Measurements from ENCODE around the gene PHOX2B.

PHOX2B gene

GRCh38 chr4:41748571-41749475 lies at the start of gene PHOX2B:
Gene PHOX2B (minus strand): TSS chr4:41748725. CDS start chr4:41748610, 115 bp downstream.
- DNase-seq, result peak; percentile 5

DNA sequence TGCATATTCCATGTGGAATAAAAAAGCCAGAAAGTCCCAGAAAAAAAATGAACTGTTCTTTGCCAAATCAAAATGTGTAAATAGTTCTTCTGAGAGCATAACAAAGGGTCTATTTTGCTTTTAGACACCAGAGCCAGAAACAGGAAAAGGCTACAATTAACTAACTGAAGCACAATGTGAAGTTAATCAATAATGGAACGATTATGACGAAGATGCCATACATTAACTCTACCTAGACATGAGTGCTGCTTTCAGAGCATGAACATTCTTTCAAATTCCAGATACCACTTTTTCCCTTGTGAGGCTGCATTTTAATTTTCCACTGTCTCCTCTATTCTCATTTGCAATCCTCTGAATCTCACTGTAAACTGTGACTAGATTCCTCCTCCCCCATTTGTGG lies 48.7 kb upstream of the PHOX2B start:
- no peak for DNase-seq

DNA sequence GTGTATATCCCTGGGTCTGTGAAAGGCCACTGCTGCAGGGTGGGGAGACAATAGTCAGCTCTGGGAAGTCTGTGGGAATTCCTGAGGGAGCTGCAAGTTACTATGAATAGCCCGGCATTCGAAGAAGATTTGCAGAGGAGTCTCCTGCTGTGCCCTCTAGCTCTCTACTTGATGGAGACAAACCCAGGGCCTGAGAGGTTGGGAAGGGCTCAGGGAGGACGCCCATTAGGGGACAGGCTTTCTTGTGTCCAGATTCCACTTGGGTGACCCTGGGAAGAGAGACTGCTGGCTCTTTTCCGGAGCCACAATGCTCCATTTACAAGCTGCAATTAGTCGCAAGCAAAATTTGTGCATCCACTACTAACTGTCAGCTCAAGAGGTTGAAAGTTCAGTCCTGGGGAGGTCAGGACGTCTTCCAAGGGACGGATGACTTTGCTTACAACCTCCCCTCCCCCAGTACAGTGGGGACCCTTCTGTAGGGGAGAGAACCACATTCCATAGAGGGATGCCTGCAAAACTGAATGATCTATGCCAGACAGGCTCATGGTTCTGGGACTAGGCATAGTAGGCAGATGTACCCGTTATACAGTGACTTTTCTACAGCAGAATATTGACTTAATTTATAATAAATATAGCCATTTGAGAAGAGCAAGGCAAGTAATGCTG lies 48.2 kb upstream of the PHOX2B start:
- no peak for DNase-seq

- DNase-seq, result no peak
Observed at GRCh38 chr4:41795796-41796385, 47.4 kb upstream of the PHOX2B start.

DNA sequence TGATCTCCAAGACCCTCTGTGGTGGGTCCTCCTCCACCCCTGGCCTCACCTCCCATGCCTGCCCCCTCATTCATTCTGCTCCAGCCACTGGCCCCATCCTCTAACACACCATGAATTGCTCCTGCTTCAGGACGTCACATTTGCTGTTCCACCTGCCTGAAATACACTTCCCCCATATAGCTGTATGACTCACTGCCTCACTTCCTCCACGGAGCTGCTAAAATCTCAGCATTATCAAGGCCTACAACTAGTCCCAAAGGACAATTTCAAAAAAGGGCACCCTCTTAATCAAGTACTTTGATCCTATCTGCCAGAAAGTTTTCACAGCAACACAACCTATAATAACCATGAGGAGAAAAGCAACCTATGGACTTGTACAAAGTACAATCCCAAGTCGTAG lies 43.6 kb upstream of the PHOX2B start:
- no peak for DNase-seq

GRCh38 chr4:41791557-41791956 lies 43.0 kb upstream of the PHOX2B start:
- DNase-seq, result no peak

DNA sequence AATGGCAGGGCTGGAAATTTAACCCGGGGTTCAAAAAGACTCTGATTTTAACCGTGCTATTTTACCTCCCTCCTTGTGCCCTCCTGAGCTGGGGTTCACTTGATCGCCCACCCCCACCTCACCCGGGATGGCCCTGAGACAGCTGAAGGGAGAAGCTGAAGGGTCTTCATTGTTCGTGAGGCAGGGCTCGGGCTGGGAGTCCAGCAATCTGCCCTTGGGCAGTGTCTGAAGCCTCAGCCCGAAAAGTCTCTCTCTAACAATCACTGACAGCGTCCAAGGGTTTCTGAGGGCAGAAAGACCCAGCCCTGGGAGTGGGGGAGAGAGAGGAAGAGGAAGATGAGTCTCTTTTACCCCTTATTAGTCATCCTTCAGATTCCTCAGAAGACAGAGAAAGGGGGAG lies 39.4 kb upstream of the PHOX2B start:
- DNase-seq, result no peak

- DNase-seq, result no peak
Observed at GRCh38 chr4:41785665-41786064, 37.1 kb upstream of the PHOX2B start.

- DNase-seq, result no peak
Observed at GRCh38 chr4:41784191-41784979, 35.9 kb upstream of the PHOX2B start.

DNA sequence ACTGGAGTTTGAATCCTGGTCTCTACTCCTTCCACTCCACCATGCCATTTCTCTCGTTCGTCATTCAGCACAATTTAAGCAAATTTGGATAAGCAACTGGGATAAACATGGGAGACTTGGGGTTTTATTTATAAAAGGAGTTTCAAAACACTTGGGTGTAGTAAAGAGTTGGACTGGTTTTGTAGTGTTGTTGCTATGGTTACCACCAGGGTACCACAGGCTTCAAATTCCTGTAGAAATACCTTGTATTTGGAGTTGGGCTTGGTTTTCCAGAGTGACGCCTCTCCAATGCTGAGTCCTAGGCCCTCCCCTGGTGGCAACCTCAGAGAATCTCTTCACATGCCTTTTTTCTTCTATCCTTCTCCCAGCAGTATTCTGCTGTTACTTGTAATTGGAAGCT lies 27.9 kb upstream of the PHOX2B start:
- DNase-seq, result no peak

- DNase-seq, result no peak
Observed at GRCh38 chr4:41763729-41764128, 15.2 kb upstream of the PHOX2B start.

- no peak for DNase-seq
Observed at GRCh38 chr4:41758884-41759283, 10.4 kb upstream of the PHOX2B start.

GRCh38 chr4:41757521-41758156 lies 9.1 kb upstream of the PHOX2B start:
- DNase-seq, result no peak

DNA sequence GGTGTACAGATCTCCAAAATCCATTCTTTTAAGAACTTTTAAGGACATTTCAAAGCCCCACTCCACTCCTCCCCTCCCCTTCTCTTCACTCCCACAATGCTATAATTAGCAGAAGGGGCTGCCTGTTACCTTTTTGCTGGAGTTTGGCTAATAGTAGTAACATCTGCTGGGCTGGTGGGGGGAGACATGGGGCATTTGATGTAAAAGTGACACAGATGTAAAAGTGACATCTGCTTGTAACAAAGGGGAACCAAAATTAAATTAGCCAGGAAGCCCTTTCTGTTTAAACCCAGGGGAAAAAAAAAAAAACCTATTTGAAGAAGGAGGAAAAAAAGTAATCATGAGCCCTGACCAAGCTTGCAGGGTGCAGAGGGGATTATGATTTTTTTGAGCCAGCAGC lies 5.4 kb upstream of the PHOX2B start:
- no peak for DNase-seq

DNA sequence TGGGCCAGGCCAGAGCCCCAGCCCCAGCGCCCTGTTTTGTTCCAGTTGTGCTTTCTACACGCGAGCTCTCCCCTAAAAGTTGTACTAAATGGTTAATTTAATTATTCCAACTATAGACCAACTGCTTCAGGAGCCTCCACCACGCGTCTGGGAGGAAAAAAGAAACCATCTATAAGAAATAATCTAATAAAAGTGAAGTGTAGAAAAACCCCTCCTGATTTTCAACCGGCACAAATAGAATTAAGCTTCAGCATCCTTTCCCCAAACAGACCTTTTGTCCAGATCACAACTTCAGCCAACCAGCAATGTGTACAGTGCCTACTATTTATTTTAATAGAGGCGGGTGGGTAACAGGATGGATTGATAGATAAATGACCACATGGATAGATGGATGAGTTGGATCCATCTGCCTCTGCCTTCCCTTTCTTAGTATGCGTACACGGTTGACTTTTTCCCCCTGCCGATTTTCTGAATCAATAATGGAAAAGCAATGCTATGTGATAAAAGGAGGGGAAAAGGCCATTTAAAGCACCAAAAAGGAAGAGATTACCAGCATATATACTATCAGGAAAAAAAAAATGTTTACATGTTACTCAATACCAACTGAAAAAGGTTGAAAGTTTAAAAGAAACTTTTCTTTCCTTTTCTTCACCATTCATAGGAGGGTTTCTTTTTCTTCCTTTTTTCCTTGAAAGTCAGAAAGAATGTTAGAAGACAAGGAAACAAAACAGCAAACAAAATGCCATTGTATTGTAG lies 3.7 kb upstream of the PHOX2B start:
- DNase-seq, result no peak

- DNase-seq, result no peak
Observed at GRCh38 chr4:41751449-41752061, 3.0 kb upstream of the PHOX2B start.

DNA sequence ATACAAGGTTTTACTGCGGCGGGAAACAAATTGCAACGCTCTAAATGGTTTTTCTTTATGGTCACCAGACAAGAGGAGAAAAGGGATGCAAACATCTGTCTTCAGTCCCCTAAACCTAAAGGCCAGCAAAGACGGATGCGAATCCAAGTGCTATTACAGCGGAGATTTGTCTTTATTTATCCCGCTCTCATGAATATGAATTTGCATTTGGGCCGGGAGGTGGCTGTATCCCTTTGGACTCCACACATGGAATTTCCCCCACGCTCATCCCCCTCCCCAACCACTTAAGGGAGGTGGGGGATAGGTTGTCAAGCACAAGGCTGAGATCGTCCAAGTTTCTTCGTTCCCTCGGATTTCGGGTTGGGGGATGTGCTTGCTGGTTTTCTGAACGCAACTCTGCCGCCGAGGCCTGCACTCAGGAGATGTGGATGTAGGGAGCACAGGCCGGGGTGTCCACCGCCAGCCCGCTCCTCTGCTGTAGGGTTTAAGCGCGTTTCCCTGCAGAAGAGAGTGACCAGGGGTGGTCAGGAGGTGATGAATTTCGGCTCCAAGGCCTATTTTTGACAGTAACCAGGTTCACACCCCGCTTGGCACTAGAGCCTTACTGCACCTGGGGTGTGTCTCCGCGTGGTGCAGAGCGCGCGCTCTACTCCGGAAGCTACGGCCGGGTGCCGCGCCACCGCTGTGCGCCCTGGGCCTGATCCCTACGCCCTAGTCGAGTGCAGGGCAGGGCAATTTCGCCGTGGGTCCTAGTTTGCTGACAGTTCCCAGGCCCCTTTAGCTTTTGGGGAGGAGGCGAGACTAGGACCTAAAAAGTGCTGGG lies 2.3 kb upstream of the PHOX2B start:
- no peak for DNase-seq

DNA sequence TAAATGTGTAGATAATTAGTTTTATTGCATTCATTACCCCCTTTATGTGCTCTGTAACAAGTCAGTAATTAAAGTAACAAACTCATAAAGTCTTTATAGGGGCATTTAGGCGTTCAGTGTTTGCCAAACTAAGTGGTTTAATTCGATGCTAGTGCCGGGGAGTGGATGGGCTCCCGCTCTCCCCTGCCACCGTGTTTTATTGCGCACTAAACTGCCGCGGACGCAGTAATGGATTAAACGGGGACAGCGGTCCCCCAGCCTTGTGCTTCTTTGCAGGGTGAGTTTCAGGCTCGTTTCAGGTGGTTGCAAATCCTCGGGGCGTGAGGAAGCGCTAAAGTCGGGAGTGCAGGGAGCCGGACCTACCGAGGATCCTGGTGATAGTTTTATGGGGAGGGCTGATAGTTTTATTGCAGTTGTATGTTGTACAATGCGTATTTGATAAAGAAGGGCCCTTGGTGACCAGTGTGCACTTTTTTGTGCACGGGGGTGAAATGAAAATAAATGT lies 1.6 kb upstream of the PHOX2B start:
- no peak for DNase-seq

DNA sequence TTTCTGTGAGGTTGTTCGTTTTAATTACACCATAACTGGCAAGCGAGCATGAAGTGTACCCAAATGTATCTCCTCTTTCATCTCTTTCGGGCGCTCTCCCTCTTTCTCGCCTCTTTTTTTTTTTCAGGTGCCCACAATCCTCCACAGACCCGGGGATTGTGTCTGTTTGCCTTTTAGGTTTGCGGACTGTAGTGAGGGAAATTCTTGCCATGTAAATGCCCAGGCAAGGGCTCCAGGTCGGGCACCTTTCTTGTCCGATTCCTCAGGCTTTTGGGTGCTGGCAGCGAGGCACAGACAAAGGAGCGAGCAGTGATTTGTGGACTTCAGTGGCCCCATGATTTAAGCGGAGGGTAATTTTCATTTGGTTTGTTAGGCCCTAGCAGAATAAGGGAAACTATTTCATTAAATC lies 1.1 kb upstream of the PHOX2B start:
- no peak for DNase-seq

- DNase-seq, result no peak
Observed at GRCh38 chr4:41748074-41748570, 403 bp downstream of the PHOX2B start.
